ENCODE measurements around the gene PPP1R7.

PPP1R7 gene

DNA sequence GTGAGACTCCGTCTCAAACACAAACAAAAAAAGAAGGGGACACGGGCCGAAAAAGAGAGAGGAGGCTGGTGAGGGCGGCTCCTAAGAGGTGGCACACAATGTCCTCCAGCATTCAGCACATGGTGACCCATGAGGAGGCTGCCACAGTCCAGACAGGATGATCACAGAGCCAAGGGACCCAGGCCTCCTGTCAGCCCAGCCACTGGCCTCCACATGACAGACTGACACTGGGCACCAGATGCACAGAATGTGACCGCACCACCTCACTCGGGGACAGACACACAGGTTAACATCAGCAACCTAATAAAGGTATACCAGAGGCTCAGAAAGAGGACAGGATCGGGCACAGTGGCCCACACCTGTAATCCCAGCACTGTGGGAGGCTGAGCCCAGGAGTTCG is 22.0 kb upstream of the PPP1R7 start:
- TF ChIP-seq POLR2A (IDR thresholded peaks at IDR 0.05; ENCODE audit: low read depth, low read length): no peak
- no peak for DNase-seq (ENCODE audit: insufficient read length, low spot score)
- FAIRE-seq: no peak

- FAIRE-seq: no peak
- no peak for DNase-seq (ENCODE audit: insufficient read length, low spot score)
- TF ChIP-seq POLR2A (IDR thresholded peaks at IDR 0.05; ENCODE audit: low read depth, low read length): no peak
Measured at GRCh38 chr2:241129086-241129871, 21.0 kb upstream of the PPP1R7 start.

DNA sequence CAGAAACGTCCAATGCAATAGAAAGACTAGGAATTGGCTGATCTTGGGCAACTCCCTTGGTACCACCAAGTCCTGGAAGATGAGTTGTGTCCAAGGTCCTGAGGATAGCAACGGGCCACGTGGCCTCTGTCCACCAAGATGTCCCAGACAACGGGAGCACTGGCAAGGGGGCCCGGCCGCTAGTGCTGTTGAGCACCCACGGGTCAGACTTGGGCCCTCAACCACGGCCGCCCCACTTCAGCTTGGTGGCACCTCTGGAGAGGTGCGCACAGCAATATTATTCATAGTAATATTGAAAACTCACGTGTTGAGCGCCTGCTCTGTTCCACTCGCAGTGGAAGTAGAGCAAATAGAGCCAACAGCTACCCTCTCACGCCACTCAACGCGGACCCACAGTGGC is 20.0 kb upstream of the PPP1R7 start:
- DNase-seq (ENCODE audit: insufficient read length, low spot score): no peak
- no peak for TF ChIP-seq POLR2A (IDR thresholded peaks at IDR 0.05; ENCODE audit: low read depth, low read length)
- no peak for FAIRE-seq

GRCh38 chr2:241131531-241131930 is 18.7 kb upstream of the PPP1R7 start:
- DNase-seq (ENCODE audit: insufficient read length, low spot score): no peak
- TF ChIP-seq POLR2A (IDR thresholded peaks at IDR 0.05; ENCODE audit: low read depth, low read length): no peak
- no peak for FAIRE-seq

GRCh38 chr2:241132538-241133435 is 17.5 kb upstream of the PPP1R7 start:
- no peak for TF ChIP-seq POLR2A (IDR thresholded peaks at IDR 0.05; ENCODE audit: low read depth, low read length)
- no peak for FAIRE-seq
- DNase-seq (ENCODE audit: insufficient read length, low spot score): no peak

DNA sequence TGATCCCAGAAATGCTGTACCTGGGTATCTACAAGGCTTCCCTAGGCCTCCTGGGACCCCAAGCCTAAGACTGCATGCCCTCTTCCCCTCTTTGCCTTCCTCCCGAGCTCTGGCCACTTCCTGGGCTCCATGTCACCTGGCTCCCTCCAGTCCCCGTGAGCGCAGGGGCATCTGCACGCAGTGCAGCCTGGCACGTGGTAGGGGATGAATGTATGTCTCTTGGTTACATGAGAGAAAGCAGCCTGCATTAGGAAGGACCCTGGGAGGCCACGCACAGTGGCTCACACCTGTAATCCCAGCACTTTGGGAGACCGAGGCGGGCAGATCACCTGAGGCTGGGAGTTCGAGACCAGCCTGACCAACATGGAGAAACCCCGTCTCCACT is 16.8 kb upstream of the PPP1R7 start:
- no peak for DNase-seq (ENCODE audit: insufficient read length, low spot score)
- no peak for TF ChIP-seq POLR2A (IDR thresholded peaks at IDR 0.05; ENCODE audit: low read depth, low read length)
- no peak for FAIRE-seq

DNA sequence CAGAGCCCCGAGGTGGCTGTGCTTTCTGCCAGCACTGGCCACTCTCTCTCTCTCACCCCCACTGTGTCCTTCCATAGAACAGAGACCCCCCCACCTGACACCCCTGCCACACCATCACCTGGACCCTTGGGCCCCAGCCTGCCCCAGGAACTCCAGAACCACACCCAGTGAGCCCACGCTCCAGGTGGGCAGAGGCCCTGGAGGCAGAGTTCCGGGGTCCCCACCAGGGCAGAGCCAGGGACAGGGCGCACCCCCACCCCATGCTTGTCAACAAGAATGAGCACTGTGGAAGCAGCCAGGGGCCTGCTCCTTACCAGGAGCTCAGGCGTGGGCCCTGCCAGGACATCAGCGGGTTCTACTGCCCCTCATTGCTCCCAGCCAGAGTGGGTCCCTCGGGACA is 15.6 kb upstream of the PPP1R7 start:
- DNase-seq (ENCODE audit: insufficient read length, low spot score): no peak
- no peak for TF ChIP-seq POLR2A (IDR thresholded peaks at IDR 0.05; ENCODE audit: low read depth, low read length)
- no peak for FAIRE-seq

DNA sequence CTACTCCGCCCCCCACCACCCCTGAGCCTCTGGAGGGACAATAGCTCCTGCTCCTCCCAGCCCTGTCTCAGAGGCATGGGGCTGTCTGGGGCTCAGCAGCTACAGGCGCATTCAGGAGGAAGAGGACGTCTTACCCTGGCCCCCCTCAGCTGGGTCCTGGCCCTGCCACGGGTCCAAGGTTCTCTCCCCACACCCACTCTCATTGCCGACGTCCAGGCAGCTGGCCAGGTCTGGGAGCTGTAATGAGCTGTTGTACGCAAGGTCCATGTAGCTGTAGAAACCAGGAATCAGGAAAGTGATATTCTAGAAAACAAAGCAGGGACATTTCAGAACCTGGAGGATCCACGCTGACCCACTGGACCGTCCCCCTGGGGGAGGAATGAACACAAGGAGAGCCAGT is 14.5 kb upstream of the PPP1R7 start:
- no peak for TF ChIP-seq POLR2A (IDR thresholded peaks at IDR 0.05; ENCODE audit: low read depth, low read length)
- DNase-seq (ENCODE audit: insufficient read length, low spot score) (no peak), FAIRE-seq (no peak)

DNA sequence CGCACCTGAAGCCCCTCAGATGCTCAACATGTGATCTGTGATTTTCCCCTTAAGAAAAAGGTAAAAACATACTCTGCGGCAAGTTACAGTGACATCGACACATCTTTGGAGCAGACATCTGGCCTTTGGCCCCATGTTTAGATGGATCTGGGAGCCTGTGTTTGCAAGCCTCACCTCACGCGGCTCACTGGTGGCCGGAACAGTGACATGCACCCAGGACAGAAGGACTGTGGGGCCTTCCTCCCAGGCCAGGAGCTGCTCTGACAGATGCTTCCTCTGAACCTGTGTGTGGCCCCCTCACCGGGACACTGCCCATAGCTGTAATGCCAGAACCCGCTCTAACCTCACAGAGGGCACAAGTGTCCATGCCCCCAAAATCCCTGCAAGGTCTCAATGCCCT is 14.1 kb upstream of the PPP1R7 start:
- DNase-seq (ENCODE audit: insufficient read length, low spot score) (no peak), FAIRE-seq (no peak)
- no peak for TF ChIP-seq POLR2A (IDR thresholded peaks at IDR 0.05; ENCODE audit: low read depth, low read length)

DNA sequence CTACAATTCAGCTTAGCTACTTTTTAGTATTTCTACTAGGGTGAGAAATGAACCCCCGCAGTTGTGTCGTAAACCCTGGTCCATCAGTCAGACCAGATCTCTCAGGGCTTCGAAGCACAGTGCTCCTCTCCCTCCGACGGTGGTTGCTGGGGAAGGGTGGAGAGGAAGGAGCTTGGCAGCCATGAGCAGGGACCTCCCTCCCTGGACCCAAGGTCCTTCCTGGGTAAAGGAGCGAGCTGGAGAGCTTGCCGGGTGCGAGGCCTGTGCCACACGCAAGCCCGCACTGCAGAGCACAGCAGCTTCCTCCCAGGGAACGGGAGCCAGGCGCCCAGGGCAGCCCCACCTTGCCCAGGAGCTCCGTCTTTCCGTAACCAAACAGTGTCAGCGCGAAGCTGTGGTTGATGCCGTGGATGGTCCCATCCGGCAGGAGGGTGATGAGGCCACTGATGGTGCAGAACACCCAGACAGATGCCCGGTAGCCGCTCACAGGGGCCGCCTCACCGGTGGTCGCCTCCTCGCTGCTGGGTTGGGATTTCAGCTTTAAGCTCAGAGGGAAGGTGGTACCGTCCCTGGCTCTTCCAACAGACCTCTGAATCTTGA is 13.5 kb upstream of the PPP1R7 start:
- FAIRE-seq: no peak
- no peak for DNase-seq (ENCODE audit: insufficient read length, low spot score)
- TF ChIP-seq POLR2A (IDR thresholded peaks at IDR 0.05; ENCODE audit: low read depth, low read length): no peak

DNA sequence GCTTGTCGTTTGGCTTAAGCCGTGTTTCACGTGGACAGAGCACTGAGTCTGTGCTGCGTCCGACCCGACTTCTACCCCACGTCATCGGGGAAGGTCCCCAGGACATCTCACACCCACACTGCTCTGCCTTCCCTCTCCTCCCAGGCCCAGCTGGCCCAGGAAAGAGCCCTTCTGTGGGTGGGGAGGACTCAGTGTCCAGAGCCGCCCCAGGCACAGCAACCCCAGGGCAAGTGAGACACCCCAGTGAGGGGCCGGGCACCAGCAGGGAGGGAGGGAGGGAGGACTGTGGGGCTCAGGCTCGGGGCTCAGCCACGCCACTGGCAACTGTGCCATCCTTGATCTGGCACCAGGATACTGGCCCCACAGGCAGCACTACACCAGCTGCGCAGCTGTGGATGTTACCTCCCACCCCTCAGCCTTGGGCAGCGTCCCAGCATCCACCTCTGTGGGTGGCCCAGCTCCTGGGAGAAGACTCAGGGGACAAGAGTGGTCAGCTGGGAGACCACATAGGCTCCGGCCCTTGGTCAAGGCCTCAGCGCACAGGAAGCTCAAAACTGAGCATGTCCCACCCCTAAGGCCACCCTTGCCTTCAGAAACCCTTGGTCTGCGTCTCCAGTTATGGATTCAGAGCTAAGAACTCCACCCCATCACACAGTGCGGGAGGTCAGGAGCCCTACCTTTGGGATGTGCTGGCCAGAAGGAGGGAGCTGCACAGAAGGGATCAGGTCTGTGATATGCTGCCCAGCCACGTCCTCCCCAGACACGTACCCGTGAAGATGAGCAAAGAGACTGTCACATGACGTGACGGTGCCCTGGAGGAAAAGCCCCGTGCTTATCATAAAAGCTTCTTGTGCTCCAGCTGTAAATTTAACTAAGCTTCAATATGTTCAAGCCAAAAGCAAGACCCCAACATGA is 12.7 kb upstream of the PPP1R7 start:
- DNase-seq (ENCODE audit: insufficient read length, low spot score): no peak
- no peak for FAIRE-seq
- no peak for TF ChIP-seq POLR2A (IDR thresholded peaks at IDR 0.05; ENCODE audit: low read depth, low read length)

DNA sequence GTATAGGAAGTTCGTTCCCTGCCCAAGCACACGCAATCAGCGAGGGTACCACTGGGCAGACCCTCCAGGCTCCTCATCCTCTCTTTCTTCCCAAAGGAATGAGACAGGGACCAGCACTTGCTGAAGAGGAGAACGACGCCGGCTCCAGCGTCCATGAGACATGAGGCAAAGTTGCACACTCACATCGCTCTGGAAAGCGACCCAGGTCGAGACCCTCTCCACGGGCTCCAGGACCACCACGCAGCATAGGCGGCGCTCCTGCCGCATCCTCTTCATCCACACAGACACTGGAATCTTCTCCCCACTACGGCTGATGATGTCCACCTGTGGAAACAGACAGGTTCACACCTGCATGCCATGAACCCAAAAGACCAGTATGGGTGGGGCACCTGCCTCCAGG is 11.8 kb upstream of the PPP1R7 start:
- DNase-seq (ENCODE audit: insufficient read length, low spot score) (no peak), FAIRE-seq (no peak)
- no peak for TF ChIP-seq POLR2A (IDR thresholded peaks at IDR 0.05; ENCODE audit: low read depth, low read length)
